ENCODE data around the gene REXO4.

REXO4 gene, protein sequence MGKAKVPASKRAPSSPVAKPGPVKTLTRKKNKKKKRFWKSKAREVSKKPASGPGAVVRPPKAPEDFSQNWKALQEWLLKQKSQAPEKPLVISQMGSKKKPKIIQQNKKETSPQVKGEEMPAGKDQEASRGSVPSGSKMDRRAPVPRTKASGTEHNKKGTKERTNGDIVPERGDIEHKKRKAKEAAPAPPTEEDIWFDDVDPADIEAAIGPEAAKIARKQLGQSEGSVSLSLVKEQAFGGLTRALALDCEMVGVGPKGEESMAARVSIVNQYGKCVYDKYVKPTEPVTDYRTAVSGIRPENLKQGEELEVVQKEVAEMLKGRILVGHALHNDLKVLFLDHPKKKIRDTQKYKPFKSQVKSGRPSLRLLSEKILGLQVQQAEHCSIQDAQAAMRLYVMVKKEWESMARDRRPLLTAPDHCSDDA

GRCh38 chr9:133417541-133418461 is at the start of gene REXO4:
REXO4 (minus strand) TSS chr9:133418010; CDS start chr9:133417844, 166 bp downstream.
- peak; percentile 80 for DNase-seq (ENCODE audit: low spot score)
- peak; percentile 0 for TF ChIP-seq CTCF (IDR thresholded peaks at IDR 0.05; ENCODE audit: extremely low read depth, insufficient read depth, missing control alignments)
- in situ Hi-C loops (cut with MboI; ENCODE audit: low pct_unique_long_range_greater_than_20kb, low sequenced_read_pairs, unreplicated experiment): loop anchor here (10.0 kb wide), 1 partner anchor 67 kb away; no protein-coding TSS in a partner anchor

DNA sequence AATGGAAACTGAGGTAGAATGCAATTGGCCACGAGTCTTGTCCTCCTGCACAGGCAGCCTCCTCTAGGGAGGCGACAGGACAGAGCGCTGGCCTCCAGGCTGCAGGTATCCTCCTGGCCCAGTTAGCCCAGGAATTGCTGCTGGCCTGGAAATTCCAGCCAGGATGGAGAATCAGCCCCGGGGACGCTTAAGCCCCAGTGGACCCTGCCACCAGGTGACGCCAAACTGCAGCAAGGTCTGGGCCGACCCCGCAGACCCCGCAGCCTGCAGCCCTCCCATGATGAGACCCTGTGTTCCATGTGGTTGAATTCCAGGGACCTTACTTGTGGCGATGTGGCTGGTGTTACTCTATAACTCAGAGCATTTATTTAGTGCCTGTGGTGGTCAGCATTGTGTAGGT is 49.3 kb upstream of the REXO4 start:
- no peak for DNase-seq (ENCODE audit: low spot score)
- TF ChIP-seq CTCF (IDR thresholded peaks at IDR 0.05; ENCODE audit: extremely low read depth, insufficient read depth, missing control alignments): no peak
- in situ Hi-C loops (cut with MboI; ENCODE audit: low pct_unique_long_range_greater_than_20kb, low sequenced_read_pairs, unreplicated experiment): no loop called here

GRCh38 chr9:133465984-133466383 is 48.2 kb upstream of the REXO4 start:
- TF ChIP-seq CTCF (IDR thresholded peaks at IDR 0.05; ENCODE audit: extremely low read depth, insufficient read depth, missing control alignments): no peak
- DNase-seq (ENCODE audit: low spot score): no peak
- in situ Hi-C loops (cut with MboI; ENCODE audit: low pct_unique_long_range_greater_than_20kb, low sequenced_read_pairs, unreplicated experiment): no loop called here

GRCh38 chr9:133464638-133465037 is 46.8 kb upstream of the REXO4 start:
- no peak for TF ChIP-seq CTCF (IDR thresholded peaks at IDR 0.05; ENCODE audit: extremely low read depth, insufficient read depth, missing control alignments)
- DNase-seq (ENCODE audit: low spot score): no peak
- in situ Hi-C loops (cut with MboI; ENCODE audit: low pct_unique_long_range_greater_than_20kb, low sequenced_read_pairs, unreplicated experiment): no loop called here

DNA sequence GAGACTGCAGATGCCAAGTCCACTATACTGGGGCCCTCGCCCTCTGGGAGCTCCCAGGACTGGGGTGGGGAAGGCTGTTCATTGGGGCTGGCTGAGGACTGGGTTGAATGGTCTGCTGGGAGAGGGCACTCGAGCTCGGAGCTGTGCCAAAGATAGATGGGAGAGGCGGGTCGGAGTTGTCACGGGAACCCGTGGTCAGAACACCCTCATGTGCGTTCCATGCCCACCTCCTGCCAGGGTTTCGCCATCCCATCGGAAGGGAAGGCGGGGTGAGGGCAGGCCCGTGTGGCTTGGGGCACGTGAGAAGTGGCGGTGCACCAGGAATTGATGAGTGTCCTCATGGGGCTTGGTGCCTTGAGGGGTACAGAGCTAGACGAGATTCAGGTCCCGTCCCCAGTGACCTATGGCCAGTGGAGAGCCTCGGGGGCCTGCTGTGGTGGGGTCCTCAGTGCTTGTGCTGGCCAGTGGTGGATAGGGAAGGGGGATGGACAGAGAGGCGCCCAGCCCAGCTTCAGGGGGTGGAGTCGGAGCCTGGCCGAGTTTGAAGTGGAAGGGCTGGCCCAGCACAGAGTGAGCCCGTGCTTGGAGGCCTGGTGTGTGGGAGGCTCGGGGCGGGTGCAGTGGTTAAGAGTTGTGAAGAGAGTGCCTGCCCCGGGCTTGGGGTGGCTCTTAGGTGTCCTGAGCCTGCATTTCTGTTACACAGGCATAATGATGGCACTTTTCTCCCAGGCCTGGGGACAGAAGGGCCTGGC is 46.2 kb upstream of the REXO4 start:
- in situ Hi-C loops (cut with MboI; ENCODE audit: low pct_unique_long_range_greater_than_20kb, low sequenced_read_pairs, unreplicated experiment): no loop called here
- TF ChIP-seq CTCF (IDR thresholded peaks at IDR 0.05; ENCODE audit: extremely low read depth, insufficient read depth, missing control alignments): no peak
- DNase-seq (ENCODE audit: low spot score): no peak
